SJSA1 (cell line): ENCODE measurements around the gene TYR. TPM values are rescaled to one million over a fixed set of nuclear protein-coding genes. Genes with fewer than 3 reads are reported as not detected.
"Not testable (repeated sequence)": the region's sequence is repeated elsewhere in the genome, so short reads cannot be mapped to it uniquely, and the experiment has no call there.

Experiments
- DNase-seq, 2 experiments: peaks; one replicate each; pipeline ENCODE4 v3.0.0-alpha.2; 2015 to 2020; ENCODE audit warnings: low spot score in 2 of 2, low read depth in 1 of 2
- H3K27ac ChIP-seq: fragments of 250-450 bp; sonication (Bioruptor Pico); 2 replicates; pipeline ENCODE4 v1.5.1; 2020; ENCODE audit warnings: mild to moderate bottlenecking, moderate library complexity
- H3K27me3 ChIP-seq: fragments of 250-450 bp; sonication (Bioruptor Pico); replicated peaks from 2 replicates; pipeline ENCODE4 v1.5.1; 2020; ENCODE audit warnings: mild to moderate bottlenecking, moderate library complexity
- H3K36me3 ChIP-seq: fragments of 250-450 bp; sonication (Bioruptor Pico); 2 replicates; pipeline ENCODE4 v1.5.1; 2020; ENCODE audit warnings: mild to moderate bottlenecking
- H3K4me1 ChIP-seq: fragments of 250-450 bp; sonication (Bioruptor Pico); replicated peaks from 2 replicates; pipeline ENCODE4 v1.6.1; 2021; ENCODE audit warnings: mild to moderate bottlenecking
- H3K4me3 ChIP-seq: fragments of 250-450 bp; sonication (Bioruptor Pico); 2 replicates; pipeline ENCODE4 v1.5.1; 2020; ENCODE audit warnings: mild to moderate bottlenecking
- H3K9me3 ChIP-seq: fragments of 250-450 bp; sonication (Bioruptor Pico); replicated peaks from 2 replicates; pipeline ENCODE4 v1.5.1; 2020; ENCODE audit warnings: mild to moderate bottlenecking
- total RNA-seq: library from RNA; depleted of rRNA; stranded (reverse); fragments of >200 nt; shearing (Covaris generic); gene quantifications from 2 replicates; pipeline ENCODE4 v1.2.3, GENCODE V29; 2014; rRNA removed

TYR gene
- total RNA-seq, 1 experiment from 2014 or later = not detected

DNA sequence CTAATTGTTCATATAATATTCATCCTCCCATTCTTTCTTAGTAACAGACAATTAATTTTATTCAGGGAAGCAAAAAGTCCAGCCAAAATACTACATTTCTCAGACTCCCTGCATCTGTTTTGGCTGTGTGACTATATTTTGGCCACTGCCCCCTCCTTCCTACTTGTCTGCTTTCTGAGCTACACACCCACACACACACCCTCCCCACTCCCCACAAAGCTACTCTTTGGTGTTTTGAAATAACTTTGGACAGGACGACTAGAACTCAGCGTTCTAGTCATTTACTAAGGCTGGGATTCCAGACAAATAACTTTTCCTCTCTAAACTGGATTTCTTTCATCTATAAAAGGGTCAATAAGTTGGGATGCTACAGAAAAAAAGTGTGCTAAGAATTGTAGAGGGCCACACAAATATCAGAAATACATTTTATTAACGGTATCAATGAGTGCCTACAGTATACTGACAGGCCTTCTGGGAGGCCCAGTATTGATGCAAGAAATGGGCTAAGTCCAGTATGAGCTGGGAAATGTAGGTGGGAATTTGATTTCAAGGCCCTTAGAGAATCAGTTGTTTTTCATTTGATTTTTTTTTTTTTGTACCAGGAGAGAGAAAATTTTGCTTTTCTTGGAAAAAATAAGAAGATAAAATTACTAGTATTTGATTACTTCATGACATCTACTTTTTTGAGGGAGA is 165.4 kb downstream of the TYR start:
- not testable (repeated sequence) for H3K4me3 ChIP-seq, H3K27me3 ChIP-seq, H3K4me1 ChIP-seq, H3K9me3 ChIP-seq, H3K36me3 ChIP-seq, DNase-seq, H3K27ac ChIP-seq

Other genes with a start within 250 kb of the TYR start
- not detected in 2 replicates for gene GRM5, start 111.9 kb upstream of the TYR start, total RNA-seq